HG03045 (cell line): ENCODE results near the gene DMD.
"Not testable (repeated sequence)": the region's sequence is repeated elsewhere in the genome, so short reads cannot be mapped to it uniquely, and the experiment has no call there.

Experiments used
- ATAC-seq: cut with Tn5 transposase; IDR thresholded peaks from one replicate; pipeline ENCODE4 v1.9.1; 2021; ENCODE audit warnings: mild to moderate bottlenecking, moderate library complexity; ENCODE audit not compliant: unreplicated experiment

DMD gene

DNA sequence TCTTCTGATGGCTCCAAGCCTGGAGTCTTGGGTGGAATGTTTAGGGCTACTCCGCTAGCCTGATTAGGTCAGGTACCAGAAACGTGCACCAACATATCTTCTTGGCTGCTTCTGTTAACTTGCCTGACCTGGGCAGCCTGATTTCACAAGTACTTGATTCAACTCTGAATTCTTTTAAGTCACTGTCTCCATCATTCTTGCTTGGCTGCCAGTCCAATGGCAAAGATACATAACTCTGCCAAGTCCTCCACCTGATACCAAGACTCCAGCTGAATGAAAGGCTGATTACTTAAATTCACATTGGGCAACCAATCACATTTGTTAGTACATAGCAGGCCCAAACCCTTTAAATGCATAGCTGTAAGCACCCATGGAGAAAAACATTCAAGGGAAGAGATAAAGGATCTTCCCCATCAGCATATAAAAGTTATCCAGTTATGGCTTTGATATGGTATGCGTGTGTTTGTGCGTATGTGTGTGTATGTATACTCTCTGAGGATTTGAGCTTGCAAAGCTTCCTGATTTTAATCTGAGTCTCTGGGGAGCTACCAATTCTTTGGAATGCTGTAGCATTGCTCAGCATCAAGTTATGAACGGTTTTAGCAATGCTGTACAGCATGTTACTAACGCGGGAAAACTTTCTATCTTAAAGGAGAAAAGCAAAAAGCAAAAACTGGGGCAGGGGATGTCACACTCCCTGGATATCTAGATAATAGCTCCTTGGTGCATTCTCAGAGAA, 917.2 kb downstream of the DMD start:
- no peak for ATAC-seq

DNA sequence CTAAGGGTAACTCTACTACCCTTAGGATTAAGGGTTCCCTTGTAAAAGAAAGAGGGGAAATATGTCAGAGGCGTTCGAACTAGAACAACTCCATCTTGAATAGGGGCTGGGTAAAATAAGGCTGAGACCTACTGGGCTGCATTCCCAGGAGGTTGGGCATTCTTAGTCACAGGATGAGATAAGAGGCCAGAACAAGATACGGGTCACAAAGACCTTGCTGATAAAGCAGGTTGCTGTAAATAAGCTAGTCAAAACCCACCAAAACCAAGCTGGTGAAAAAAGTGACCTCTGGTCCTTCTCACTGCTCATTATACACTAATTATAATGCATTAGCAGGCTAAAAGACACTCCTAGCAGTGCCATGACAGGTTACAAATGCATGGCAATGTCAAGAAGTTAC, 922.0 kb downstream of the DMD start:
- ATAC-seq: no peak

- no peak for ATAC-seq
Observed at GRCh38 chrX:32281853-32282252, 929.5 kb downstream of the DMD start.

GRCh38 chrX:32280921-32281320, 930.4 kb downstream of the DMD start:
- no peak for ATAC-seq

DNA sequence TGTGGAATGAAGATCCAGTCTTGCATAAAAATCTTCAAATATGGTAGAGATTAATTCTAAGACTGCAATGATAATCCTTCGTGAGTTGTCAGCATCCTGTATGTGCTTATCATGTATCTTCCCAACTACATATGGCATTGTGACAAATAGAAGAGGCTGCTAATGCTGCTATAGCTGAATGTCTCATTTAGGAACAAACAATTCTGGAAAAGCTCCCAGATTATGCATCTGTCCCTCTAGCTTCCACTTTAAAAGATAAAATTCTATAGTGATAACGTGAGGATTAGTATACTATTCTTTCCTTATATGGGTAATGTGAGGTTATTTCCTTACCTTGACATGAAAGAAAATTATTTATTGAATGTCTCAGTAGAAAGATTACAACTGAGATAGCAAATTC, 930.9 kb downstream of the DMD start:
- ATAC-seq: no peak

GRCh38 chrX:32276153-32276552, 935.2 kb downstream of the DMD start:
- no peak for ATAC-seq

GRCh38 chrX:32269866-32270265, 941.5 kb downstream of the DMD start:
- ATAC-seq: no peak

DNA sequence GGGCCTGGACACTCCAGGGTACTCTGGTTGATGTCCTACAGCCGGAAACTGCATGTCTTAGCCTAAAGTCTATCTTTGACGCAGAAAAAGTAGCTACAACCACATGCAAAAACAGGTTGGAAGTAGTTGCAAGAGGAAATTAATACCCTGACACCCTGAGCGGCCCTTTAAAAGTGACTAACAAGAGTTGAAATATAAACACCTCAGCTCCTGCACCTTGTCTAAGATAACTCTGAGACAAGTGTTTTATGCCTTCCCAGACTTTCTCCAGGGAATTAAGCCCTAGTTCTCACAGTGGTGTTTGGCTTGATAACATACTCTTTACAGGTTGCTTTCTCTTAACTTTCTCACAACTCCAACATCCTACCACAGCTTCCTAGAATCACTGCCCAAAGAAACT, 943.1 kb downstream of the DMD start:
- ATAC-seq: no peak

GRCh38 chrX:32267796-32268195, 943.6 kb downstream of the DMD start:
- ATAC-seq: no peak

GRCh38 chrX:32246675-32247074, 964.7 kb downstream of the DMD start:
- ATAC-seq: not testable (repeated sequence)

GRCh38 chrX:32195611-32196010, 1015.7 kb downstream of the DMD start:
- ATAC-seq: no peak

GRCh38 chrX:32191316-32191715, 1020.0 kb downstream of the DMD start:
- ATAC-seq: no peak

DNA sequence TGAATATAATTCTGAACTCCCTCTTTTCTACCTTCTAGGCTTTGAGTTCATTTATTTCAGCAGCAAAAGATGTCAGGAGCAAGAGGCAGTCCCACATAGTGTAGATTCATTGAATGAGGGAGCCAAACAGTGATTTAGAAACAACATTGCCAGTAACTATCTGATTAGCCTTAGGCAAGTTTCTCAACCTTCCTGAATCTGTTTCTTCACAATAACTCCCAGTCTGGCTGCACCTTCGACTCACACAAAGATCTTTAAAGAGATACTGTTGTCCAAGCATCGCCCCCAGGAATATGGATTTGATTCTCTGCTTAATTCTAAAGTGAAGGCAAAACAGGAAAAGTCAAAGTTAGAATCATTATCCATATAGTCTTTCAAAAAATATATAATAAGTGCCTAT, 1026.2 kb downstream of the DMD start:
- ATAC-seq: no peak

DNA sequence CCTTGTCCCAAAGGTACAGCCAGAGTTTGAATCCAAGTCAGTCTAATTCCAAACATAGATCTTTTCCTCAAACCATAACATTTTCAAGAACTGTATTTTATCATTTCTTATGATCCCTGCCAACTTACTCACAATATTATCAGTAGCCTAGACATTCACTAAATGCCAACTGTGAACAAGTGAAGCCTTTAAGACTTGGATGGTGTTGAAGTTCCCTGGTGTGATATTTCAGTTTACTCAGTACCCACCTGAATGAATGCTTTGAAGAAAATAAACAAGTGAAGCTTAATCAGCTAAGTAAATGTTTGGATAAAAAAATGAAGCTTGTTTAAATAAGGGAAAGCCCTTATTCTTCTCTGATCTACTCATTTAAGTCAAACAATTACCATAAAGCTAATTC, 1028.3 kb downstream of the DMD start:
- no peak for ATAC-seq

GRCh38 chrX:32176510-32176909, 1034.8 kb downstream of the DMD start:
- ATAC-seq: no peak

DNA sequence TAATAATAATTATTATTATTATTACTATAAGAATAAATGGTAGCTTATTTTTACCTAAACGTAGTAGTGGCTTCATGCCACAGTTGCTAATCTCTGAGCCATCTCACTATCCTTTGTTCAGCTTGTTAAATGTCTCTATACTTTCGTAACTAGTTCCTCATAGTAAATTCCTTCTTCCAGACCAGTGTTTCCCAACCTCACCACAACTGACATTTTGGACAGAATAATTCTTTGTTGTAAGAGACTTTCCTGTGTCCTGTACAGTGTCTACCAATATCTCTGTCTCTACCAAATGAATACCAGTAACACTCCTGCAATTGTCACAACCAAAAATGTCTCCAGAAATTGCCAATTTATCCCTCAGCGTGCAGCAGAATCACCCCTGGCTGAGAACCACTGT, 1040.9 kb downstream of the DMD start:
- no peak for ATAC-seq

- no peak for ATAC-seq
Observed at GRCh38 chrX:32155044-32155638, 1056.2 kb downstream of the DMD start.

DNA sequence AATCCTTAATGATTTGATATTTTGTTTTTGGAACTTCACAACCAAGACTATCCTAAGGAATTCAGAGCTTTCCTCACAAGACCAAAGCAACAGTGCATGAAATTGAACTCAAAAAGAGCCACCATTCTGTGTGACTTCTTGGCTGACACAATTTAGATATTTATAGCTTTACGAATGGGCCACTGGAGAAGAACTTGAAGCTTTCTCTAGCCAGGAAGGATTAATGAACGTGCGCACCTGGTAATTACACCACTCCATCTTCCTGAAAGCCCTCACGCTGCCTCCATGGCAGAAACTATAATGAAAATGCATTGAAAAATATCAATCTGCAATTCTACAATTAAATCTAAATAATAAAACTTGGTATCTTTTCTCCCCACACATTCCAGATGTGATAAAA, 1057.8 kb downstream of the DMD start:
- no peak for ATAC-seq

DNA sequence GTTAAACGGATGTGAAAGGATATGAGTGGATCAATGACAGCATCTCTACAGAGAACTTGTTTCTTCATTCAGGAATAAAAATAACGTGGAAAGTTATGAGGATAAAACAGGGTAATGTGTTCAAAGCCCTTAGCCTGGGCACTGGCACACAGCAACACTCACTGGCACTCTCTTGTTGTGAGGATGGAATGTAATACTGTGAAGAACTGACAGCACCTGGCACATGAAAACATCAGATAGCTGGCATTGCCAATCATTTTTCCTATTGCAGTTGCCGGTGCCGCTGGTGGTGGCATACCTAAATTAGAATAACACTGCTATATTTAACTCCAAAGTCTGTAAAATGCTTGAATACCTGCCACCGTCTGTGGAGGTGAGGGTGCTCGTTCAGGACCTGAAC, 1061.2 kb downstream of the DMD start:
- no peak for ATAC-seq

- ATAC-seq: no peak
Observed at GRCh38 chrX:32141841-32142240, 1069.5 kb downstream of the DMD start.

DNA sequence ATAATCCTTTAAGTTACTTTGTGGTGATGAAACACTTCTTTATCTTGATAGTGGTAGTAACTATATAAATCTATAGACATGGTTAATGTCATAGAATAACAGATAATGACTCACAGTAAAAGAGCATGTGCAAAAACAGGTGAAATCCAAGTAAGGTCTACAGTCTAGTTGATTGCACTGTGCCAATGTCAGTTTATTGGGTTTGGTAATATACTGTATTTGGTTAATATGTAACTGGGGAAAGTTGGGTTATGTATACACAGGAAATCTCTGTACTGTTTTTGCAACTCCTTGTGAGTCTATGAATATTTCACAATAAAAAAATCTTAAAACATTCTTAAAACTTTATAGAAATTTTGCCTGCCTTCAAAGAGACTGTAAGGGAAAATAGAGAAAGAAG, 1071.9 kb downstream of the DMD start:
- no peak for ATAC-seq

DNA sequence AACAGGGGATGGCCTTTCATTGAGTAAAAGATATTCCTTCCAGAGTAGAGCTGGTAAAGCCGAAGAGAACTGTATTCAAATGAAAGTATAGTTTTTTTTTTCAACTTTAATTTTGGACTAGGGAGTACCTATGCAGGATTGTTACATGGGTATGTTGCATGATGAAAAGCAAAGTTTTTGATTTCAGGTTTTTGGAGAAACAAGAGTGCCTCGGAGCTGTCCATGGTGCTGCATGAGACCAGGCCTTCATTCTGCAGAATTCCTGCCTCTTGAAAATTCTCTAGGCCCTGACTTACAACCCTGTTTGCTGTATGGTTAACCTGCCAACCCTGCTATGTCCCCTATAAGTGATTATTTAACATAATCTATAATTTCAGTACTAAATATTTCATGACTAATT, 1073.8 kb downstream of the DMD start:
- ATAC-seq: no peak

- ATAC-seq: no peak
Observed at GRCh38 chrX:32126997-32127396, 1084.4 kb downstream of the DMD start.
